Suprapubic skin (tissue), 4 donors: ENCODE measurements around the gene HES6.

Source experiments
- CTCF ChIP-seq, 2 donors: fragments of 200-600 bp in 1 of 2; fragments of 450-650 bp in 1 of 2; sonication (generic) in 1 of 2; IDR thresholded peaks; one replicate each; pipeline ENCODE4 v1.5.1; 2016 to 2019; ENCODE audit warnings: antibody characterized with exemption in 2 of 2, mild to moderate bottlenecking in 1 of 2, moderate library complexity in 1 of 2
- POLR2A ChIP-seq, 2 donors: fragments of 450-650 bp; IDR thresholded peaks; one replicate each; pipeline ENCODE4 v1.6.1; 2017; ENCODE audit warnings: antibody characterized with exemption in 2 of 2, mild to moderate bottlenecking in 2 of 2, moderate library complexity in 2 of 2
- POLR2AphosphoS5 ChIP-seq, 3 donors: sonication (generic); formaldehyde crosslinking; IDR thresholded peaks; one replicate each; pipeline ENCODE4 v1.6.1; 2017; ENCODE audit warnings: antibody characterized with exemption in 3 of 3

- TF ChIP-seq POLR2A (IDR thresholded peaks at IDR 0.05) = no peak
- no peak for TF ChIP-seq CTCF (IDR thresholded peaks at IDR 0.05)
- TF ChIP-seq POLR2AphosphoS5 (IDR thresholded peaks at IDR 0.05) = peak in 1 of 3 donors; percentile 77
Observed at GRCh38 chr2:238286551-238286950, 46.7 kb upstream of the HES6 start.
